Gastrocnemius medialis (tissue), 4 donors: ENCODE results near the gene FYB2. TPM values are rescaled to one million over a fixed set of nuclear protein-coding genes. Genes with fewer than 3 reads are reported as not detected.

Source experiments
- ATAC-seq, 2 donors: fragments of 150-250 bp; one replicate each; pipeline ENCODE4 v1.9.1; 2016
- DNase-seq, 2 donors: peaks; one replicate each; pipeline ENCODE4 v3.0.0-alpha.2; 2019
- H3K27ac ChIP-seq, 4 donors: fragments of 200-600 bp; sonication (generic); 1 replicate in 1 of 4; 2 replicates in 3 of 4; pipeline ENCODE4 v1.5.1; 2016 to 2018; ENCODE audit warnings: mild to moderate bottlenecking in 2 of 4, moderate library complexity in 1 of 4
- H3K27me3 ChIP-seq, 3 donors: fragments of 200-600 bp; sonication (generic) in 2 of 3; 1 replicate in 1 of 3; 2 replicates in 2 of 3; pipeline versions ENCODE4 v1.5.1 to v1.6.0; 2016 to 2019; ENCODE audit warnings: mild to moderate bottlenecking in 1 of 3, moderate library complexity in 1 of 3
- H3K36me3 ChIP-seq, 2 donors: fragments of 200-600 bp; sonication (generic) in 1 of 2; one replicate each; pipeline ENCODE4 v1.5.1; 2017 to 2018
- H3K4me1 ChIP-seq, 2 donors: fragments of 200-600 bp; sonication (generic) in 1 of 2; one replicate each; pipeline ENCODE4 v1.5.1; 2016 to 2017; ENCODE audit warnings: mild to moderate bottlenecking in 2 of 2
- H3K4me3 ChIP-seq, 4 donors: fragments of 200-600 bp; sonication (generic) in 3 of 4; 1 replicate in 1 of 4; 2 replicates in 3 of 4; pipeline ENCODE4 v1.5.1; 2016 to 2019; ENCODE audit warnings: mild to moderate bottlenecking in 2 of 4
- H3K9me3 ChIP-seq, 3 donors: fragments of 200-600 bp; sonication (generic) in 2 of 3; 1 replicate in 1 of 3; 2 replicates in 2 of 3; pipeline ENCODE4 v1.5.1; 2016 to 2019
- POLR2A ChIP-seq, 2 donors: fragments of 450-650 bp; IDR thresholded peaks; one replicate each; pipeline ENCODE4 v1.6.1; 2017; ENCODE audit warnings: antibody characterized with exemption in 2 of 2, mild to moderate bottlenecking in 2 of 2, moderate library complexity in 2 of 2
- in situ Hi-C, 4 donors: fragments of 200-750 bp; cut with MboI; loops; one replicate each; pipeline versions ENCODE4 v1.15.0 to v1.8.0; 2017; ENCODE audit warnings: low sequenced_read_pairs in 4 of 4
- intact Hi-C: fragments of 100-400 bp; cut with DNase I; formaldehyde crosslinking; loops from one replicate; pipeline ENCODE4 v1.15.1; 2023; ENCODE audit warnings: low total_unique reads
- total RNA-seq, 4 donors: library from RNA; depleted of rRNA; stranded (reverse); fragments of >200 nt; gene quantifications; one replicate each; pipeline versions ENCODE4 v1.1.0 to v1.2.3, GENCODE V29; 2016
- TF ChIP-seq, protein P1 (sequence below), 5 experiments: fragments of 450-650 bp in 3 of 5; fragments of 200-600 bp in 2 of 5; sonication (generic) in 2 of 5; IDR thresholded peaks in 4 of 5; conservative IDR thresholded peaks in 1 of 5; 1 replicate in 4 of 5; 2 replicates in 1 of 5; pipeline ENCODE4 v1.5.1; 2016 to 2019; ENCODE audit warnings: antibody characterized with exemption in 5 of 5, mild to moderate bottlenecking in 3 of 5, moderate library complexity in 3 of 5

The FYB2 gene
- total RNA-seq, 4 donors from 2014 or later: 1.0 to 14.2 (median 1.7) TPM

DNA sequence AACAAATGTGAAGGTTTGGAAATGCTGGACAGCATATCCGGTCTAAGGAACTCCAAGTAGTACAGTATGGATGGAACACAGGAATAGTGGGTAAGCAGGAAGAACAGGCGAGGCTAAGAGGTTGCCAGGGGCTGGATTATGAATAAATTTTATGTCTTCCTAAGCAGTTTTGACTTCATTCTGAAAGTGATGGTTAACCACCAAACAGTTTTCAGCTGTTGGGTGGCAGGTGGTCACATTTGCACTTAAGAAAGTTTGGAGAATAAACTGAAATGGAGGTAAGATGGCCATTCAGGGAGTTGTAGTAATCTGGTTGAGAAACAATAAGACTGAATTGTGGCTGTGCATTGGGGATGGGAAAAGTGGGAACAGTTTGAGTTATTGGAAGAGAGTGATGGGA, 90.2 kb downstream of the FYB2 start:
- H3K9me3 ChIP-seq: no peaks in the 10 kb centered on the region
- in situ Hi-C loops (no loop called here), intact Hi-C loops (no loop called here)
- H3K4me3 ChIP-seq: no peak overlapping the region
- DNase-seq: no peak
- H3K27ac ChIP-seq: no peak overlapping the region
- no peaks in the 10 kb centered on the region for H3K4me1 ChIP-seq
- peaks cover 0 to 10% (median 5%) of the 10 kb centered on the region in 3 donors for H3K27me3 ChIP-seq
- ATAC-seq: no peak
- no peaks in the 10 kb centered on the region for H3K36me3 ChIP-seq
- TF ChIP-seq, protein P1, sequence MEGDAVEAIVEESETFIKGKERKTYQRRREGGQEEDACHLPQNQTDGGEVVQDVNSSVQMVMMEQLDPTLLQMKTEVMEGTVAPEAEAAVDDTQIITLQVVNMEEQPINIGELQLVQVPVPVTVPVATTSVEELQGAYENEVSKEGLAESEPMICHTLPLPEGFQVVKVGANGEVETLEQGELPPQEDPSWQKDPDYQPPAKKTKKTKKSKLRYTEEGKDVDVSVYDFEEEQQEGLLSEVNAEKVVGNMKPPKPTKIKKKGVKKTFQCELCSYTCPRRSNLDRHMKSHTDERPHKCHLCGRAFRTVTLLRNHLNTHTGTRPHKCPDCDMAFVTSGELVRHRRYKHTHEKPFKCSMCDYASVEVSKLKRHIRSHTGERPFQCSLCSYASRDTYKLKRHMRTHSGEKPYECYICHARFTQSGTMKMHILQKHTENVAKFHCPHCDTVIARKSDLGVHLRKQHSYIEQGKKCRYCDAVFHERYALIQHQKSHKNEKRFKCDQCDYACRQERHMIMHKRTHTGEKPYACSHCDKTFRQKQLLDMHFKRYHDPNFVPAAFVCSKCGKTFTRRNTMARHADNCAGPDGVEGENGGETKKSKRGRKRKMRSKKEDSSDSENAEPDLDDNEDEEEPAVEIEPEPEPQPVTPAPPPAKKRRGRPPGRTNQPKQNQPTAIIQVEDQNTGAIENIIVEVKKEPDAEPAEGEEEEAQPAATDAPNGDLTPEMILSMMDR (IDR thresholded peaks at IDR 0.05 in 4 of 5, conservative IDR thresholded peaks at IDR 0.05 in 1 of 5): no peak
- no peak for TF ChIP-seq POLR2A (IDR thresholded peaks at IDR 0.05)

DNA sequence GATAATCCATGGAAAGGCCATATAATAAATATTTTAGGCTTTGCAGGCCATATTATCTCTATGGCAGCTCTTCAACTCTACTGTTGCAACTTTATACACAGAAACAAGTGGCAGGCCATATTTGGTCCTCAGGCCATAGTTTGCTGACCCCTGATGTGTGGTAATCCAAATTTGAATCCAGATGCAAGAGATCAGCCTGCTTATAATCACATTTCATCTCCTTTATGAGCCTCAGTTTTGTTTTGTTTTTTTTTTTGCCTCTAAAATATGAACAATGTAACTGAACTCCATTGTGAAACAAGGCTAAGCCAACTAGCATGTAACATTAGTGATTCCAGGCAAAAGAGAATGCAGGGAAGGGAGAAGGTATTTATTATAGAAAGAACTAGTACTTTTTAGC, 92.5 kb downstream of the FYB2 start:
- ATAC-seq (no peak), DNase-seq (no peak)
- H3K27ac ChIP-seq: no peak overlapping the region
- H3K4me1 ChIP-seq: no peaks in the 10 kb centered on the region
- H3K4me3 ChIP-seq: no peak overlapping the region
- no peaks in the 10 kb centered on the region for H3K9me3 ChIP-seq
- in situ Hi-C loops (no loop called here), intact Hi-C loops (no loop called here)
- H3K27me3 ChIP-seq: peaks cover 0 to 10% (median 5%) of the 10 kb centered on the region in 3 donors
- H3K36me3 ChIP-seq: no peaks in the 10 kb centered on the region
- TF ChIP-seq POLR2A (IDR thresholded peaks at IDR 0.05): no peak
- TF ChIP-seq, protein P1 (IDR thresholded peaks at IDR 0.05 in 4 of 5, conservative IDR thresholded peaks at IDR 0.05 in 1 of 5): no peak

DNA sequence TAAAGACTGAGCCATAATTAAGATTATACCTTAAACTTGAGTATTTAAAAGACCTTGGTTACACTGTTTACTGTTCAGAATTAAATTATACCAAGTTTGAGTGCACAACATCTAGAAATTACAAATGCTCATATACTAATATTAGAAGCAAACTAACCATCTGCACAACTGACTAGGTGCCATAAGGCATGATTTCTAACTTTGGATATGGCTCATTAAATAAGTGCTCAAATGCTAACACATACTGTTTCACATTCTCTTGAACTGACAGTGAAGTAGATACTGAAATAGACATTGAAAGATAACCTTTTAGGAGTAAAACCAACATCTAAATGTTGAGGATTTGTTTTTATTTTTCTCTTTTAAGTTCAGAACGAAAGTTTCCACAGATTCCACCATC, 100.0 kb downstream of the FYB2 start:
- Histone ChIP-seq H3K4me3 (no peak overlapping the region), H3K27ac (no peak overlapping the region), H3K36me3 (no peaks in the 10 kb centered on the region), H3K4me1 (peaks cover 10 to 17% of the 10 kb centered on the region in 2 donors), H3K27me3 (no peaks in the 10 kb centered on the region), H3K9me3 (no peaks in the 10 kb centered on the region)
- in situ Hi-C loops: loop anchor here in 1 of 4 donors (25.0 kb wide), 1 partner anchor 1432 kb away; no protein-coding TSS in a partner anchor
- intact Hi-C loops: no loop called here
- peak; percentile 39 to 85 for ATAC-seq
- no peak for DNase-seq
- TF ChIP-seq, protein P1 (IDR thresholded peaks at IDR 0.05 in 4 of 5, conservative IDR thresholded peaks at IDR 0.05 in 1 of 5): no peak

DNA sequence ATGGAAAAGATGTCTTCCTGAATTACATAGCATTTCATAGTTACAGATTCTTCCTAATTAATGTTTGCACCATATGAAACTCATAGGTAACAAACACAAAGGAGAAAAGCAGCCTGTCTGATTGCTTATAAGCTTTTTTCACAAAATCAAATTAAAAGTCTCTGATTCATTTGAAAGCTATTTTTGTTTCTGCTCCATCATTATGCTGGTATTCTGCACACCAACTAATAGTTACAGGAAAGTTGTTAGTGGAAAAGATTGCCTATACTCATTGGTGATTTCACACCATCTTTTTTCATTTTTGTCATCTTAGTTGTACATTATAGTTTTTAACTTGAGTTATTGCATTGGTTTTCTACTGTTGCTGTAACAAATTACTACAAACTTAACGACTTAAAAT, 104.0 kb downstream of the FYB2 start:
- no peak for ATAC-seq
- intact Hi-C loops: no loop called here

More for the DNA sequence above, 104.0 kb downstream of the FYB2 start:
- H3K27me3 ChIP-seq: no peaks in the 10 kb centered on the region
- no peak for DNase-seq
- H3K27ac ChIP-seq: no peak overlapping the region
- H3K36me3 ChIP-seq: no peaks in the 10 kb centered on the region
- no peak overlapping the region for H3K4me3 ChIP-seq
- H3K9me3 ChIP-seq: no peaks in the 10 kb centered on the region
- TF ChIP-seq POLR2A (IDR thresholded peaks at IDR 0.05): no peak
- TF ChIP-seq, protein P1 (IDR thresholded peaks at IDR 0.05 in 4 of 5, conservative IDR thresholded peaks at IDR 0.05 in 1 of 5): no peak
- peaks cover 10 to 17% of the 10 kb centered on the region in 2 donors for H3K4me1 ChIP-seq
- in situ Hi-C loops: loop anchor here in 1 of 4 donors (25.0 kb wide), 1 partner anchor 1428 kb away; no protein-coding TSS in a partner anchor
